HuH-7 (cell line): ENCODE data around the gene NFE2L3.
"Not testable (repeated sequence)": the region's sequence is repeated elsewhere in the genome, so short reads cannot be mapped to it uniquely, and the experiment has no call there.

Experiments
- DNase-seq: peaks from one replicate; pipeline ENCODE4 v3.0.0; 2011; ENCODE audit warnings: low spot score

NFE2L3 gene

GRCh38 chr7:26147030-26147429 lies 5.0 kb upstream of the NFE2L3 start:
- DNase-seq = no peak

- DNase-seq = not testable (repeated sequence)
Measured at GRCh38 chr7:26147646-26148306, 4.2 kb upstream of the NFE2L3 start.

GRCh38 chr7:26148307-26148700 lies 3.7 kb upstream of the NFE2L3 start:
- DNase-seq = not testable (repeated sequence)

- DNase-seq = no peak
Measured at GRCh38 chr7:26149391-26149977, 2.5 kb upstream of the NFE2L3 start.

- no peak for DNase-seq
Measured at GRCh38 chr7:26151096-26151495, 902 bp upstream of the NFE2L3 start.

GRCh38 chr7:26151650-26151952 lies 397 bp upstream of the NFE2L3 start:
- DNase-seq = no peak

- DNase-seq = not testable (repeated sequence)
Measured at GRCh38 chr7:26152782-26153240, 813 bp downstream of the NFE2L3 start.

GRCh38 chr7:26153241-26153822 lies 1.3 kb downstream of the NFE2L3 start:
- DNase-seq = no peak

GRCh38 chr7:26153823-26154783 lies 2.1 kb downstream of the NFE2L3 start:
- no peak for DNase-seq

GRCh38 chr7:26155531-26156375 lies 3.8 kb downstream of the NFE2L3 start:
- DNase-seq = no peak

GRCh38 chr7:26156451-26157420 lies 4.7 kb downstream of the NFE2L3 start:
- no peak for DNase-seq

- no peak for DNase-seq
Measured at GRCh38 chr7:26157520-26158105, 5.6 kb downstream of the NFE2L3 start.

- DNase-seq = no peak
Measured at GRCh38 chr7:26159243-26159642, 7.2 kb downstream of the NFE2L3 start.

GRCh38 chr7:26160896-26161295 lies 8.9 kb downstream of the NFE2L3 start:
- DNase-seq = no peak

- DNase-seq = no peak
Measured at GRCh38 chr7:26162431-26162830, 10.4 kb downstream of the NFE2L3 start.

GRCh38 chr7:26163804-26164203 lies 11.8 kb downstream of the NFE2L3 start:
- not testable (repeated sequence) for DNase-seq

- no peak for DNase-seq
Measured at GRCh38 chr7:26165950-26166683, 14.1 kb downstream of the NFE2L3 start.

- no peak for DNase-seq
Measured at GRCh38 chr7:26166684-26167266, 14.8 kb downstream of the NFE2L3 start.
